Medulla oblongata (tissue), 1 donor: ENCODE results near the gene PIN4.
"Not testable (repeated sequence)": the region's sequence is repeated elsewhere in the genome, so short reads cannot be mapped to it uniquely, and the experiment has no call there.

Experiments
- DNase-seq: peaks from one replicate; pipeline ENCODE4 v3.0.0-alpha.2; 2015; ENCODE audit errors: extremely low spot score

PIN4 gene

GRCh38 chrX:72181178-72182125 is at the start of gene PIN4:
Gene PIN4 (plus strand): TSS chrX:72181757. CDS start chrX:72181786, 29 bp downstream.
- peak; percentile 96 for DNase-seq

DNA sequence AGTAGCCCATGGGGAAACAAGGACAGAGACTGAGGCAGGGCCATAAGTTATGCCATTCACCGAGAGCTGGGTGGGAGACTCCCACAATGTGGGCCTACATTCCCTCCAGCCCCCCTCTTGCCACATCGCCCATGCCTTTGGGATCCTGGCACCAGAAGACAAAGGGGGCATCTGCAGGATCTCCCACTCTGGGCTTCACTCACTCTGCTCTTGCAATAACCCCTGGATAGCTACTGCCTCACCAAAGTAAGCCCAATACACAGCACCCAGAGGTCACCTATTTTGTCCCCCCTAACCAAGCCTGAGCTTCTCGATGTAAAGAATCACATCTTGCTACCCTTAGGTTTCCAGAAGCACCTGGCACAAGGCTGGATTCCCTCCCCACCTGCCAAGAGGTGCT is 49.1 kb upstream of the PIN4 start:
- DNase-seq, result no peak

- no peak for DNase-seq
Measured at GRCh38 chrX:72133851-72134546, 47.6 kb upstream of the PIN4 start.

DNA sequence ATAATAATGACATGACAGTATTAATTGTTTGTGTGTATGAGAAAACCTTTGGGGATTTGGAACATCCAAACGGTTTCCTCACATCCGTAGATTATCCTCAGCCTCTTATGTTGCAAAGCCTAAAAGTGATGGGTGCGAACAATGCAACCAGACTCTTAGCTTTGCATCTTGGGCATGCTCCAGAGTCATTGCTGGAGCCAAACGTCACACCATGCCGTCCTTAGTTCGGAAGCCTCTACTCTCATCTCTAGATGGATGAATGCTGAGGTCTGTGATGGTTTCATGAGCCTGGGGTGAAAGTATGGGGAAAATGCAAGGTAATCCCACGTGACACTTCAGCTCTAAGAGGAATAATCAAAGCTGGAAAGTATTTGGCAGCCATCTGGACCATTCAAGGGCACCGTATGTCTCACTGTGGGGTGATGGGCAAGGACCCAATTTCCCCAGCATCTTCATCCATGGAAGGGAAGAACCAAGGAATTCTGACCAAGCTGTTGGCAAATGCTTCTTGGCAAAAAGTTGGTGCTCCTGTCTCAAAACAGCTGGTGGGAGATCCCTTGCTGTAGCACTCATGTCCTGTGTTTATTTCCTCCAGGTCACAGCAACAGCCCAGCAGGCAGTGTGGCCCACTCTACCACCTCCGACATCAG is 43.6 kb upstream of the PIN4 start:
- DNase-seq, result no peak

DNA sequence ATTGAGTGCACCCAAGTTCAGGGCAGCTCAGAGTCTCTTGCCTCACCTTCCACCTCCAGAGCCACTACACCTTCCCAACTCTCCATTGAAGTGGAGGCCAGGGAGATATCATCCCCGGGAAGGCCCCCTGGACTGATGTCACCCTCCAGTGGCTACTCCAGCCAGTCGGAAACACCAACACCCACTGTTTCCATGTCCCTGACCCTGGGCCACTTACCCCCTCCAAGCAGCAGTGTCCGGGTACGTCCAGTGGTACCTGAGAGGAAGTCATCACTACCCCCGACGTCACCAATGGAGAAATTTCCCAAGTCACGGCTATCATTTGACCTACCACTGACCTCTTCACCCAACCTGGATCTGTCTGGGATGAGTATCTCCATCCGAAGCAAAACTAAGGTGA is 42.0 kb upstream of the PIN4 start:
- DNase-seq, result no peak

GRCh38 chrX:72141372-72142004 is 40.1 kb upstream of the PIN4 start:
- DNase-seq, result no peak

GRCh38 chrX:72142094-72142793 is 39.3 kb upstream of the PIN4 start:
- no peak for DNase-seq

DNA sequence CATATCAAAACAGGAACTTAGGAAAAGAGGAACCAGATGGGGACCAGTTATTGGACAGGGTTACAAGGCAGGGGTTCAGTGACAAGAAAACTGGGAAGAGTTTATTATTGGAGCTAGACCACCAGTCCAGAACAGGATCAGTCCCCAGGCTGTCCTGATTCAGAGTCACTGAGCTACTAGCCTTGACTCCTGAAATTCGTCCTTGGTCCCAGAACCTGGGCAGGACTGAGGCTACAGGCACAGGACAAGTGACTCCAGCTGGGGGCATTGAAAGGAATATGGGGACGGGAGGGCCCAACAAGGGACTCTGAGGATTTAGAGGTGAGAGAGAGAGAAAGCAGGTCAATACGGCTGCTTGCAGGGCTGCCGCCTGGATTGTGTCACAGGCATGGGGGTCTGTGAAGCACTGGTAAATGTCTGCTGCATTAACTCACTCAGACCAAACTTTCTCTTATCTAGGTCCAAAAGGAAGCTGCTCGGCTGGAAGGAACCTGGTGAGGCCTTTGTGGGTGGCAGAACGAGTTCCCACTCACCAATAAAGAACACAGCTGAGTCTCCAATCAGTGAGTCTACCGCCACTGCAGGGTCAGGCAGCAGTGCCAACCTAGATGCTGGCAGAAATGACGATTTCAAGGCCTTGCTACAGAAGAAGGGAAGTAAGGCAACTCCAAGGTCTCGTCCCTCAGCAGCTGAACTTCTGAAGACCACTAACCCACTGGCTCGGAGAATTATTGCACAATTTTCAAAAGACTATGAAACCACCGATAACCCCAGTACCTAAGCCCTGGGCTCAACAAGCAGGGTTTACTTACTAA is 38.6 kb upstream of the PIN4 start:
- no peak for DNase-seq

DNA sequence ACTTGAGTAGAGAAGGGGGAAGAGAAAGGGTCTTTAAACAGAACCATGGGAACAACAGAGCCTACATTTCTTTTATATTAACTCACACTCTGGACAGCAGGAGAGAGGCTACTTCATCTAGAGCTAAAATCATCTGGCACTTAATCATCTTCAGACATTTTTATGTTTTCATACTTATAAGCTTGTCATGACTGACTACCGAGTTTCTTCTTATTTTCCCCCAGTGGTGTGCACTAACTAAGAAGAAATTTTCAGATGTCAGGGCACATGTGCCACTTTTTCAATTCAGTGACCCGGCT is 38.0 kb upstream of the PIN4 start:
- DNase-seq, result no peak

DNA sequence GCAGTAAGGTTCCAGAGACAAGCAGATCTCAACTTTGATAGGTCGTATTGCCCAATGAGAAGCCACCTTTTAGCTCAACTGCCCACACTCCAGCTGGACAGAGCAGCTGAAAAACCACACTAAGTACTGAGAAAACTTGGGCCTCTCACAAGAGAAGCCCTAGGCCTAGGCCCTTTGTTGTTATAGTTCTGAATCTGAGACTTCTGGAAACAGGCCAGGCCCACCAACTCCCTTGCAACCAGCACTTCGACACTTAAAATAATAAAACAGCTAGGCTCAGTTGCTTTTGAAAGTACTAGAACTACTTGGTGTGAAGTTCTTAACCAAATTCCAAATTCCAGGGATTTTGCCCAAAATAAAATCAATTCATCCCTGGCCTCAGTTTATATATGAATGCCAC is 36.4 kb upstream of the PIN4 start:
- DNase-seq, result no peak

- no peak for DNase-seq
Measured at GRCh38 chrX:72146527-72146926, 35.0 kb upstream of the PIN4 start.

DNA sequence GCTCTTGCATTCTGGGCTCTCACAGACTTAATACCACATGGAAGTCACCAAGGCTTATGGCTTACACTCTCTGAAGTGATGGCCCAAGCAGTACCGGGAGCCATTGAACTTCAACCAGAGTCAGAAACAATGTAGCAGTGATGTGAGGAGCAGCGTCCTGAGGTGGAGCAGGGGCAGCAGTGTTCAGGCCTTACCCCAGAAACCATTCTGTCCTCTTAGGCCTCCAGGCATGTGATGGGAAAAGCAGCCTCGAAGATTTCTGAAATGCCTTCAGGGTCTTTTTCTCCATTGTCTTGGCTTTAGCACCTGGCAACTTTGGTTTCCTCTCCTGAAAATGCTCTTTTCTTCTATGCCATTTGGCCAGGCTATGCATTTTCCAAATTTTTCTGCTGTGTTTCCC is 22.8 kb upstream of the PIN4 start:
- DNase-seq, result no peak

GRCh38 chrX:72159769-72160168 is 21.8 kb upstream of the PIN4 start:
- DNase-seq, result no peak

DNA sequence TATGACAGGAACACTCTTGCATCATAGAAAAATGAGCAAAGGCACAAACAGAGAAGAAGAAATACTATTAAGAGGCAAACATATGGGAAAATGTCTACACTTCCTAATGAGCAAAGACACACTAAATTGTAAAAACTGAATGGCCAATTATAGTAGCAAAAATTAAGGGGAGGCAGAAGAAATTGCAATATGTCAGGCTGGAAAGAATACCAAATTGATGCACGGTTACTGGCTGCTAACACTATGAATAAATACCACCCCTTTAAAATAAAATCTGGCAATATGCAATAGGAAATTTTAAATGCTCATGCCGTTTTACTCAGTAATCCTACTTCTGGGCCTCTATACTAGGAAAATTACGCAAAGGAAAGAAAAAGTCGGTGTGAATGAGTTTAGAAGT is 16.0 kb upstream of the PIN4 start:
- no peak for DNase-seq

DNA sequence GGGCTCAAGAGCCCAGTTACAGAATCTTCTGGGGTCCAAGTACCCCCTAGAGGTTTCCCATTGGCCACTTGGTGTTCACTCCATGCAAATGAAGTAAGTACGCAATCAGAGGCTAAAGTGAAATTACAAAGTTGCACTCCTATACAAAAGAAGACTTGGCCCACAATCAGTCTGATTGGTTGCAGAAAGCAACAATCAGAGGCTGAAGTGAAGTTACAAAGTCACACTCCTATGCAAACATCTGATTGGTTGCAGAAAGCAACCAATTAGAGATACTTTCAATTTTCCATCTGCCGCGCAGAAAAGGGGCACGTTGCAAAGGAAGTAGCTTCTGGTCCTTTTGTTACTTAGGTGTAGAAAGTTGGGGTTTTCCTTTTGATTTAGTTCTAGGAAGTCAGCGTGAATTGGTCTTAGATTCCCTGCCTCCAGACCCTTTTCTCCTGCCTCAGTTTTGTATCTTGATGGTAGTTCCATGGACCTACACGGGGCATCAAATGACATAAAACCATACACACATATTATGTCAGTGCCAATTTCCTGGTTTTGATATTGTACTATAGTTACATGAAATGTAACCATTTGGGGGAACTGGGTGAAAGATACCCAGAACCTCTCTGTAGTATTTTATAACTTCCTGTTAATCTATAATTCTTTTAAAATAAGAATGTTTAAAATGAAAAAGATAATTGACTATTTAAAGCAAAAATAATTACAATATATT is 12.4 kb upstream of the PIN4 start:
- peak; percentile 36 for DNase-seq

DNA sequence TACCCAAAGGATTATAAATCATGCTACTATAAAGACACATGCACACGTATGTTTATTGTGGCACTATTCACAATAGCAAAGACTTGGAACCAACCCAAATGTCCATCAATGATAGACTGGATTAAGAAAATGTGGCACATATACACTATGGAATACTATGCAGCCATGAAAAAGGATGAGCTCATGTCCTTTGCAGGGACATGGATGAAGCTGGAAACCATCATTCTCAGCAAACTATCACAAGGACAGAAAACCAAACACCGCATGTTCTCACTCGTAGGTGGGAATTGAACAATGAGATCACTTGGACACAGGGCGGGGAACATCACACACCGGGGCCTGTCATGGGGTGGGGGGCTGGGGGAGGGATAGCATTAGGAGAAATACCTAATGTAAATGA is 5.3 kb upstream of the PIN4 start:
- DNase-seq, result not testable (repeated sequence)

- peak; percentile 32 for DNase-seq
Measured at GRCh38 chrX:72176981-72177380, 4.6 kb upstream of the PIN4 start.

DNA sequence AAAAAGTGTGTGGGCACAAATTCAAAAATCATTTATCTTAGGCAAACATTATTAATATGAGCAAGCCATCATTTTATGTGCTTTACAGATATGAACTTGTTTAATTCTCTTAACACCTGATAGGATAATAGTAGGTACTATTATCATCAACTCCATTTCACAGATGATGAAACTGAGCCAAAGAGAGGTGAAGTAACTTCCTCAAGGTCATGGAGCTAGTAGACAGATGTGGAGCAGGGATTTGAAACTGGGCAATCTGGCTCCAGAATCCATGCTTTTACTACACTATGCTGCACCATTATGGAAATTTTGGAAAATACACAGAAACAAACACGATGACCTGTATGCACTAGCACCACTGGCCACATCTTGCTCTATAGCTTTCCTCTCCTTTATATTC is 1.0 kb upstream of the PIN4 start:
- no peak for DNase-seq

- no peak for DNase-seq
Measured at GRCh38 chrX:72182924-72183323, 1.4 kb downstream of the PIN4 start.
